ENCODE measurements around the gene KNTC1. TPM values are rescaled to one million over a fixed set of nuclear protein-coding genes. Genes with fewer than 3 reads are reported as not detected.

KNTC1 gene, protein sequence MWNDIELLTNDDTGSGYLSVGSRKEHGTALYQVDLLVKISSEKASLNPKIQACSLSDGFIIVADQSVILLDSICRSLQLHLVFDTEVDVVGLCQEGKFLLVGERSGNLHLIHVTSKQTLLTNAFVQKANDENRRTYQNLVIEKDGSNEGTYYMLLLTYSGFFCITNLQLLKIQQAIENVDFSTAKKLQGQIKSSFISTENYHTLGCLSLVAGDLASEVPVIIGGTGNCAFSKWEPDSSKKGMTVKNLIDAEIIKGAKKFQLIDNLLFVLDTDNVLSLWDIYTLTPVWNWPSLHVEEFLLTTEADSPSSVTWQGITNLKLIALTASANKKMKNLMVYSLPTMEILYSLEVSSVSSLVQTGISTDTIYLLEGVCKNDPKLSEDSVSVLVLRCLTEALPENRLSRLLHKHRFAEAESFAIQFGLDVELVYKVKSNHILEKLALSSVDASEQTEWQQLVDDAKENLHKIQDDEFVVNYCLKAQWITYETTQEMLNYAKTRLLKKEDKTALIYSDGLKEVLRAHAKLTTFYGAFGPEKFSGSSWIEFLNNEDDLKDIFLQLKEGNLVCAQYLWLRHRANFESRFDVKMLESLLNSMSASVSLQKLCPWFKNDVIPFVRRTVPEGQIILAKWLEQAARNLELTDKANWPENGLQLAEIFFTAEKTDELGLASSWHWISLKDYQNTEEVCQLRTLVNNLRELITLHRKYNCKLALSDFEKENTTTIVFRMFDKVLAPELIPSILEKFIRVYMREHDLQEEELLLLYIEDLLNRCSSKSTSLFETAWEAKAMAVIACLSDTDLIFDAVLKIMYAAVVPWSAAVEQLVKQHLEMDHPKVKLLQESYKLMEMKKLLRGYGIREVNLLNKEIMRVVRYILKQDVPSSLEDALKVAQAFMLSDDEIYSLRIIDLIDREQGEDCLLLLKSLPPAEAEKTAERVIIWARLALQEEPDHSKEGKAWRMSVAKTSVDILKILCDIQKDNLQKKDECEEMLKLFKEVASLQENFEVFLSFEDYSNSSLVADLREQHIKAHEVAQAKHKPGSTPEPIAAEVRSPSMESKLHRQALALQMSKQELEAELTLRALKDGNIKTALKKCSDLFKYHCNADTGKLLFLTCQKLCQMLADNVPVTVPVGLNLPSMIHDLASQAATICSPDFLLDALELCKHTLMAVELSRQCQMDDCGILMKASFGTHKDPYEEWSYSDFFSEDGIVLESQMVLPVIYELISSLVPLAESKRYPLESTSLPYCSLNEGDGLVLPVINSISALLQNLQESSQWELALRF (N-terminal part only)
- 100 to 1,000 TPM in 1 of 2 donors, 10 to 100 TPM in 1; 86.7 to 115 TPM for total RNA-seq
- 91.5 TPM for polyA plus RNA-seq (2013, experiment 1 of 2)
- 92.4 TPM for polyA plus RNA-seq (2013, experiment 2 of 2)
- long read RNA-seq, experiment 1, partial matches to known transcripts, result 7 of 17 reads
- long read RNA-seq, experiment 1, other reads (novel, unspliced or antisense), result 7 of 17 reads
- long read RNA-seq, experiment 2, partial matches to known transcripts, result 10 of 33 reads
- long read RNA-seq, experiment 2, other reads (novel, unspliced or antisense), result 22 of 33 reads
- long read RNA-seq, experiment 3, partial matches to known transcripts, result 21 of 40 reads
- long read RNA-seq, experiment 3, other reads (novel, unspliced or antisense), result 19 of 40 reads
- long read RNA-seq, experiment 4, partial matches to known transcripts, result 0 of 2 reads
- long read RNA-seq, experiment 4, other reads (novel, unspliced or antisense), result 2 of 2 reads

DNA sequence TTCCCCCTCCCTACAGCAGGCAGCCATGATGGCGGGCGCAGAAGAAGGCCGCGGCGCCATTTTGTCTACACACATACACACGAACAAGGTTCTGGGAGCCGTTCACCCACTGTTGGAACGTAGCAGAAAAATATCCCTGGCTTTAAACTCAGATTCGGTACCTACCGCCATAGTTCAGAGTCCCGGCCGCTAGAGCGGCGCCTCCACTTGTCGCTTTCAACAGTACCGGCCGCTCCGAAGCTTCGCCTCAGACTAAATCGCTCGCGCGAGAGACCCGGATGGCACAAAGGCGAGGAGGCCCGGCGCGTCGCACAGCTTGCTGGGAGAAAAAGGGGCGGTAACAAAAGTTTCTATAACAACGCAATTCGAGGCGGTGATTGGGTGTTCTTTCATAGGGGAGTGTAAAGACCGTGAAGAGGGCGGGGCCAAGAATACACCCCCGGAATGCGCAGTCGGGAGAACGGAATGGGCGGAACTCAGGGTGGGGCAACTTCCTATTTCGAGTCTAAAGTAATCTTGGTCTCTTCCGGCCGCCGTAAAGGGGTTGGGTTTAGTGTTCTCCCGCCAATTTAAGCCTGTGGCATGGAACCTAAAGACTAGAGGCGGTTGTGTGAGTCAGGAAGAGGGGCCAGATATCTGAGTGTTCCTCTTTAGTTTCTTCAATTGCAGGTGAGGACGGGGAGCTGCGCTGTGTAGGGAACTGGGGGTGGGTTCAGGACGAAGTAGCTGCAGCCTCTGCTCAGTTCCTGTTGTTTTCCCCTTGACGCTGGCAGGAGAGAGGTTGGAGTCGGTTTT, at the start of gene KNTC1, which contains the start of gene RSRC2:
Gene KNTC1 (plus strand): TSS at position 567 of the 795 bp plus-strand sequence. CDS start 2,815 bp downstream, outside the sequence.
Gene RSRC2 (minus strand): TSS at position 254 of the 795 bp plus-strand sequence. CDS start 83 bp downstream, at position 171.
- WGBS, 2 experiments (ENCODE audit: insufficient coverage in 1 of 2, insufficient read length in 1 of 2), result 0% methylated on average over 21 to 51 of the region's 51 CpGs
- Histone ChIP-seq H3K27me3 (ENCODE audit: control insufficient read depth, insufficient read depth, low read length, poor library complexity, severe bottlenecking) (no peaks in the 10 kb centered on the region), H3K9ac (ENCODE audit: extremely low read depth, low read length, poor library complexity, severe bottlenecking) (peak within 1 kb of the TSS; percentile 100), H3K4me1 (ENCODE audit: control insufficient read depth, insufficient read depth, low read length) (peaks cover 5% of the 10 kb centered on the region), H3K9me3 (ENCODE audit: control insufficient read depth, low read length) (no peaks in the 10 kb centered on the region), H3K4me3 (ENCODE audit: low read length) (peak within 1 kb of the TSS; percentile 89), H3K36me3 (ENCODE audit: control insufficient read depth, insufficient read depth, low read length) (peaks cover 58% of the 10 kb centered on the region), H3K27ac (ENCODE audit: low read depth, low read length) (peak within 1 kb of the TSS; percentile 100)
- TF ChIP-seq CTCF (conservative IDR thresholded peaks at IDR 0.05), result no peak
- peaks cover 24% of the 10 kb centered on the region for H3K4me1 Mint-ChIP-seq
- H3K4me3 Mint-ChIP-seq, result no peak within 1 kb of the TSS
- peak; percentile 100 for DNase-seq
- H3K36me3 Mint-ChIP-seq (ENCODE audit: low read depth), result peaks cover 38% of the 10 kb centered on the region
- no peaks in the 10 kb centered on the region for H3K9me3 Mint-ChIP-seq
- no peak within 1 kb of the TSS for H3K27ac Mint-ChIP-seq
- no peaks in the 10 kb centered on the region for H3K27me3 Mint-ChIP-seq (ENCODE audit: insufficient read depth)

DNA sequence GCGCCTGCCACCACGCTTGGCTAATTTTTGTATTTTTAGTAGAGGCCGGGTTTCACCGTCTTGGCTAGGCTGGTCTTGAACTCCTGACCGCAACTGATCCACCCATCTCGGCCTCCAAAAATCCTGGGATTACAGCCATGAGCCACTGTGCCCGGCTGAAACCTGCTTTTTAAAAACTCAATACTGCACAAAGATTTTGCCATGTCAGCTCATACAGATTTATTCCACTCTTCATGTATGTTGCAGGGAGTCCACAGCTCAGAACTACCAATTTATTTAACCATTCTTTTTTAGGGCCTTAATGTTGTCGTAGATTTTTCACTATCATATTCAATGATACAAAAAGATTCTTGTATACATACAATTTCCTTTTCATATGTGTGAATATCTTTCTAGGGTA, 46.3 kb upstream of the KNTC1 start:
- no peaks in the 10 kb centered on the region for H3K9me3 ChIP-seq (ENCODE audit: control insufficient read depth, low read length)
- H3K36me3 Mint-ChIP-seq (ENCODE audit: low read depth), result peaks cover 68% of the 10 kb centered on the region

More for the DNA sequence above, 46.3 kb upstream of the KNTC1 start:
- Histone ChIP-seq H3K27ac (ENCODE audit: low read depth, low read length) (no peak overlapping the region), H3K4me1 (ENCODE audit: control insufficient read depth, insufficient read depth, low read length) (no peaks in the 10 kb centered on the region), H3K27me3 (ENCODE audit: control insufficient read depth, insufficient read depth, low read length, poor library complexity, severe bottlenecking) (no peaks in the 10 kb centered on the region), H3K9ac (ENCODE audit: extremely low read depth, low read length, poor library complexity, severe bottlenecking) (no peak overlapping the region), H3K36me3 (ENCODE audit: control insufficient read depth, insufficient read depth, low read length) (peaks cover 93% of the 10 kb centered on the region), H3K4me3 (ENCODE audit: low read length) (no peak overlapping the region)
- 94 to 96% methylated on average over 7 to 8 of the region's 8 CpGs for WGBS, 2 experiments (ENCODE audit: insufficient coverage in 1 of 2, insufficient read length in 1 of 2)
- TF ChIP-seq CTCF (conservative IDR thresholded peaks at IDR 0.05), result no peak
- DNase-seq, result peak; percentile 32
- no peak overlapping the region for H3K4me3 Mint-ChIP-seq
- H3K27ac Mint-ChIP-seq, result no peak overlapping the region
- no peaks in the 10 kb centered on the region for H3K4me1 Mint-ChIP-seq
- no peaks in the 10 kb centered on the region for H3K27me3 Mint-ChIP-seq (ENCODE audit: insufficient read depth)
- no peaks in the 10 kb centered on the region for H3K9me3 Mint-ChIP-seq
